ENCODE measurements around the gene STX11. TPM values are rescaled to one million over a fixed set of nuclear protein-coding genes. Genes with fewer than 3 reads are reported as not detected.

The STX11 gene
- 0.65 and 0.79 TPM in 2 replicates for total RNA-seq

GRCh38 chr6:144149894-144150709 lies at the start of gene STX11:
TSS of gene STX11 (plus strand) at chr6:144150517. CDS start at chr6:144186628, 36,111 bp downstream.

Other genes with a start within 250 kb of the STX11 start
- gene PLAGL1, start 142.3 kb upstream of the STX11 start, total RNA-seq, result 33.5 and 49.1 TPM in 2 replicates
- gene SF3B5, start 54.9 kb upstream of the STX11 start, total RNA-seq, result 86.0 and 144 TPM in 2 replicates
- 146 and 169 TPM in 2 replicates for gene UTRN, start 134.8 kb downstream of the STX11 start, total RNA-seq

Measured in placental epithelial cell (primary cell).